ENCODE data around the gene NAALADL2.

- TF ChIP-seq CTCF (IDR thresholded peaks at IDR 0.05; ENCODE audit: borderline replicate concordance, extremely low read depth, low read length, poor library complexity, severe bottlenecking) (no peak), EZH2 (IDR thresholded peaks at IDR 0.05; ENCODE audit: borderline replicate concordance, low read depth, low read length, severe bottlenecking) (no peak)
Measured at GRCh38 chr3:175311946-175312345, 452.8 kb downstream of the NAALADL2 start.

Data from DND-41 (cell line).